Measurements from ENCODE around the gene TEX2.

- TF ChIP-seq TAF1 (IDR thresholded peaks at IDR 0.05; ENCODE audit: low read depth) (no peak), CEBPB (IDR thresholded peaks at IDR 0.05) (no peak), EP300 (IDR thresholded peaks at IDR 0.05; ENCODE audit: borderline replicate concordance) (no peak)
Observed at GRCh38 chr17:64178011-64178825, 84.8 kb downstream of the TEX2 start.
